ENCODE data around the gene PTGES3L.
"Not testable (repeated sequence)": the region's sequence is repeated elsewhere in the genome, so short reads cannot be mapped to it uniquely, and the experiment has no call there.

The PTGES3L gene

GRCh38 chr17:42982266-42982665 is 2.4 kb upstream of the PTGES3L start:
- in situ Hi-C loops (cut with HindIII; ENCODE audit: low sequenced_read_pairs), result no loop called here

GRCh38 chr17:42980766-42981397 is 1.0 kb upstream of the PTGES3L start:
- in situ Hi-C loops (cut with HindIII; ENCODE audit: low sequenced_read_pairs), result no loop called here

- in situ Hi-C loops (cut with HindIII; ENCODE audit: low sequenced_read_pairs), result no loop called here
Measured at GRCh38 chr17:42980274-42980765, 440 bp upstream of the PTGES3L start, which contains the start of gene RUNDC1. TSS of gene RUNDC1 (plus strand) at chr17:42980565. CDS start at chr17:42980577, 12 bp downstream.

GRCh38 chr17:42975701-42976100 is 4.2 kb downstream of the PTGES3L start:
- in situ Hi-C loops (cut with HindIII; ENCODE audit: low sequenced_read_pairs), result not testable (repeated sequence)

- in situ Hi-C loops (cut with HindIII; ENCODE audit: low sequenced_read_pairs), result no loop called here
Measured at GRCh38 chr17:42975265-42975664, 4.6 kb downstream of the PTGES3L start.

GRCh38 chr17:42973323-42973722 is 6.6 kb downstream of the PTGES3L start:
- in situ Hi-C loops (cut with HindIII; ENCODE audit: low sequenced_read_pairs), result not testable (repeated sequence)

- in situ Hi-C loops (cut with HindIII; ENCODE audit: low sequenced_read_pairs), result no loop called here
Measured at GRCh38 chr17:42971589-42971988, 8.3 kb downstream of the PTGES3L start.

GRCh38 chr17:42969001-42969581 is 10.8 kb downstream of the PTGES3L start:
- in situ Hi-C loops (cut with HindIII; ENCODE audit: low sequenced_read_pairs), result no loop called here

- in situ Hi-C loops (cut with HindIII; ENCODE audit: low sequenced_read_pairs), result no loop called here
Measured at GRCh38 chr17:42967925-42968324, 12.0 kb downstream of the PTGES3L start.

- in situ Hi-C loops (cut with HindIII; ENCODE audit: low sequenced_read_pairs), result no loop called here
Measured at GRCh38 chr17:42964161-42964932, 15.5 kb downstream of the PTGES3L start, which contains the start of gene AARSD1. TSS of gene AARSD1 (minus strand) at chr17:42964454. CDS start at chr17:42964440, 14 bp downstream.

- in situ Hi-C loops (cut with HindIII; ENCODE audit: low sequenced_read_pairs), result no loop called here
Measured at GRCh38 chr17:42953669-42954068, 26.2 kb downstream of the PTGES3L start.

- in situ Hi-C loops (cut with HindIII; ENCODE audit: low sequenced_read_pairs), result no loop called here
Measured at GRCh38 chr17:42950044-42950783, 29.7 kb downstream of the PTGES3L start.

GRCh38 chr17:42946812-42947211 is 33.1 kb downstream of the PTGES3L start:
- in situ Hi-C loops (cut with HindIII; ENCODE audit: low sequenced_read_pairs), result no loop called here

GRCh38 chr17:42944211-42944610 is 35.7 kb downstream of the PTGES3L start:
- in situ Hi-C loops (cut with HindIII; ENCODE audit: low sequenced_read_pairs), result no loop called here

GRCh38 chr17:42937712-42938596 is 41.9 kb downstream of the PTGES3L start:
- in situ Hi-C loops (cut with HindIII; ENCODE audit: low sequenced_read_pairs), result no loop called here

- in situ Hi-C loops (cut with HindIII; ENCODE audit: low sequenced_read_pairs), result no loop called here
Measured at GRCh38 chr17:42929497-42929844, 50.4 kb downstream of the PTGES3L start.

- in situ Hi-C loops (cut with HindIII; ENCODE audit: low sequenced_read_pairs), result no loop called here
Measured at GRCh38 chr17:42928714-42929496, 51.0 kb downstream of the PTGES3L start.

GRCh38 chr17:42924891-42925290 is 55.0 kb downstream of the PTGES3L start:
- in situ Hi-C loops (cut with HindIII; ENCODE audit: low sequenced_read_pairs), result no loop called here

GRCh38 chr17:42923472-42923871 is 56.4 kb downstream of the PTGES3L start:
- in situ Hi-C loops (cut with HindIII; ENCODE audit: low sequenced_read_pairs), result not testable (repeated sequence)

All from DLD1 (cell line).